Measurements from ENCODE around the gene UBE2O.
A peak's percentile ranks its signal among the peaks of the same experiment; 100 is the strongest.

UBE2O gene

DNA sequence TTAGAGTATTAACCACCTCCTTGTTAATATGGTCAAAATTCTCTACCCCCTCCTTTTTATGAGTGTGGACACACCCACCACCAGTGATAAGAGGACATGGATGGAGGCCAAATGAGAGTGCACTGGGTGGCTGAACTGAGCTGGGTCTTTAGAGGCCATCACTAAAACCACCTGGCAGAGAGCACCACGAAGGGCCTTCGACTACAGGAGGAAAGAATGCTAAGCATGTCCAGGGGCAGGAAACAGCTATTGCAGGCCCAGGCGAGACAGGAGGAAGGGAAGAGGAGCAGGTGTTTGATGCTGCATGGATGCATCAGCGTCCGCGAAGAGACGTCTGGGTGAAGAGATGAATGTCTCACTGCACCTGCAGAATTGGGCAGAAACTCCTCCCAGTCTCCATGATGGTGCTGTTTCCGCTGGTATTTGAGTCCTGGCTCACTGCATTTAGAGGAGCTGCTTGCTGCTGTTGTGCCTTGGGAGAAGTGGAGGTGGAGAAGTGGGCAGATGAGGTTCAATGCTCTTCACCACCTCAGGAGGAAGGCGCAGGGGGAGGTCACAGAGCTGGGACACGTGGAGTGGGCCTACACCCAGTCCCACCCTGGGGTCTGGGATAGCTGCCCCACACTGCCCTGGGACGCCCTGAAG, 35.3 kb downstream of the UBE2O start:
- ATAC-seq: peak; percentile 32; the same call in 2 of the 3 replicates
- TF ChIP-seq ISL1 (CRISPR knock-in tag; IDR thresholded peaks at IDR 0.05): peak; percentile 31; the same call in 1 of the 2 replicates
- TF ChIP-seq, protein P1, sequence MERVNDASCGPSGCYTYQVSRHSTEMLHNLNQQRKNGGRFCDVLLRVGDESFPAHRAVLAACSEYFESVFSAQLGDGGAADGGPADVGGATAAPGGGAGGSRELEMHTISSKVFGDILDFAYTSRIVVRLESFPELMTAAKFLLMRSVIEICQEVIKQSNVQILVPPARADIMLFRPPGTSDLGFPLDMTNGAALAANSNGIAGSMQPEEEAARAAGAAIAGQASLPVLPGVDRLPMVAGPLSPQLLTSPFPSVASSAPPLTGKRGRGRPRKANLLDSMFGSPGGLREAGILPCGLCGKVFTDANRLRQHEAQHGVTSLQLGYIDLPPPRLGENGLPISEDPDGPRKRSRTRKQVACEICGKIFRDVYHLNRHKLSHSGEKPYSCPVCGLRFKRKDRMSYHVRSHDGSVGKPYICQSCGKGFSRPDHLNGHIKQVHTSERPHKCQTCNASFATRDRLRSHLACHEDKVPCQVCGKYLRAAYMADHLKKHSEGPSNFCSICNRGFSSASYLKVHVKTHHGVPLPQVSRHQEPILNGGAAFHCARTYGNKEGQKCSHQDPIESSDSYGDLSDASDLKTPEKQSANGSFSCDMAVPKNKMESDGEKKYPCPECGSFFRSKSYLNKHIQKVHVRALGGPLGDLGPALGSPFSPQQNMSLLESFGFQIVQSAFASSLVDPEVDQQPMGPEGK (CRISPR knock-in tag; IDR thresholded peaks at IDR 0.05; ENCODE audit: borderline replicate concordance): no peak
- no peak for TF ChIP-seq TOX (CRISPR knock-in tag; IDR thresholded peaks at IDR 0.05; ENCODE audit: borderline replicate concordance)
- no peak for TF ChIP-seq ARNTL (CRISPR knock-in tag; IDR thresholded peaks at IDR 0.05; ENCODE audit: borderline replicate concordance, low read depth)
- TF ChIP-seq BACH2 (CRISPR knock-in tag; IDR thresholded peaks at IDR 0.05; ENCODE audit: borderline replicate concordance): no peak

DNA sequence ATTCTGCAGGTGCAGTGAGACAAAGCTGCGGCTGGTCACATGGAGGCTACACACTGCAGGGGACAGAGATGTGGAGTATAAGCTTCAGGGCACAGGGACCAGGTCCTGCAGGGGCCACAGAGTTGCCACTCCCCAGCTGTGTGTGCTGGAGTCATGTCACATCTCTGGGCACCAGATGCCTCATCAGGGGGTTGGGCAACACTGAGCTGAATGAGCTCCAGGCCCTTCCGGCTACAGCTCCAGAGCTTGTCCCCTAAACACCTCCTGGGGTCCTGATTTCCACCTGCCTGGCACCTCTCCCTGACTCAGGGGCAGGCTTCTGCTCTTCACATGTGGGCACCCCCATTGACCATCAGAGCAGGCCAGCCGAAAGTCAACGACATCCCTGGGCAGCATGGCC, 36.1 kb downstream of the UBE2O start:
- ATAC-seq: no peak

DNA sequence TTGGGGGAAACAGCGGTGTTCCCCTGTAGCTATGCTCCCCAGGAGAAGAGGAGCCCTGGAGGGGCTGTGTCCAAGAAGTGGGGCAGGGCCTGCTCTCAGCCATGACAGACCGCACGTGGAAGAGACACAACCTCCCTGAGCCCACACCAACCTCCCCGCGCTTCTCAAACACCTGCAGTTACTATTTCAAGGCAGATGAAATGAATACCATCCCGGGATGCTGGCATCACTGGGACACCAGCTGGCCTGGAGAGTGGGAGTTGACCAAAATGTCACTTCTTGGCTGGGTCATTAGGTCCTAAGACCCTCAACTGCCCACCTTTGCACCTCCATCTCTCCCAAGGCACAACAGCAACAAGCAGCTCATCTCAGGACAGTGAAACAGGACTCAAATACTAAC, 36.5 kb downstream of the UBE2O start:
- ATAC-seq: no peak
- TF ChIP-seq ZNF565 (CRISPR knock-in tag; conservative IDR thresholded peaks at IDR 0.05; ENCODE audit: low read depth) (no peak), ZFP3 (CRISPR knock-in tag; IDR thresholded peaks at IDR 0.05) (no peak), BACH2 (CRISPR knock-in tag; IDR thresholded peaks at IDR 0.05; ENCODE audit: borderline replicate concordance) (no peak), TCF4 (CRISPR knock-in tag; IDR thresholded peaks at IDR 0.05; ENCODE audit: borderline replicate concordance) (no peak), GLIS3 (CRISPR knock-in tag; IDR thresholded peaks at IDR 0.05) (no peak), TSHZ2 (CRISPR knock-in tag; IDR thresholded peaks at IDR 0.05) (no peak), SNAI2 (CRISPR knock-in tag; IDR thresholded peaks at IDR 0.05) (no peak), ISL1 (CRISPR knock-in tag; IDR thresholded peaks at IDR 0.05) (no peak), POU6F1 (CRISPR knock-in tag; IDR thresholded peaks at IDR 0.05; ENCODE audit: borderline replicate concordance, low read depth) (no peak)
- TF ChIP-seq, protein P2, sequence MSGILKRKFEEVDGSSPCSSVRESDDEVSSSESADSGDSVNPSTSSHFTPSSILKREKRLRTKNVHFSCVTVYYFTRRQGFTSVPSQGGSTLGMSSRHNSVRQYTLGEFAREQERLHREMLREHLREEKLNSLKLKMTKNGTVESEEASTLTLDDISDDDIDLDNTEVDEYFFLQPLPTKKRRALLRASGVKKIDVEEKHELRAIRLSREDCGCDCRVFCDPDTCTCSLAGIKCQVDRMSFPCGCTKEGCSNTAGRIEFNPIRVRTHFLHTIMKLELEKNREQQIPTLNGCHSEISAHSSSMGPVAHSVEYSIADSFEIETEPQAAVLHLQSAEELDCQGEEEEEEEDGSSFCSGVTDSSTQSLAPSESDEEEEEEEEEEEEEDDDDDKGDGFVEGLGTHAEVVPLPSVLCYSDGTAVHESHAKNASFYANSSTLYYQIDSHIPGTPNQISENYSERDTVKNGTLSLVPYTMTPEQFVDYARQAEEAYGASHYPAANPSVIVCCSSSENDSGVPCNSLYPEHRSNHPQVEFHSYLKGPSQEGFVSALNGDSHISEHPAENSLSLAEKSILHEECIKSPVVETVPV (CRISPR knock-in tag; IDR thresholded peaks at IDR 0.05): no peak

More for the DNA sequence above, 36.1 kb downstream of the UBE2O start:
- TF ChIP-seq TSHZ2 (CRISPR knock-in tag; IDR thresholded peaks at IDR 0.05): no peak
- TF ChIP-seq, protein P2 (CRISPR knock-in tag; IDR thresholded peaks at IDR 0.05): no peak
- TF ChIP-seq SNAI2 (CRISPR knock-in tag; IDR thresholded peaks at IDR 0.05): no peak
- no peak for TF ChIP-seq POU6F1 (CRISPR knock-in tag; IDR thresholded peaks at IDR 0.05; ENCODE audit: borderline replicate concordance, low read depth)
- TF ChIP-seq TCF4 (CRISPR knock-in tag; IDR thresholded peaks at IDR 0.05; ENCODE audit: borderline replicate concordance): no peak
- no peak for TF ChIP-seq ZNF565 (CRISPR knock-in tag; conservative IDR thresholded peaks at IDR 0.05; ENCODE audit: low read depth)
- TF ChIP-seq GLIS3 (CRISPR knock-in tag; IDR thresholded peaks at IDR 0.05): no peak
